Activated CD8-positive, alpha-beta memory T cell treated with anti-CD3 and anti-CD28 coated beads for 4 hours (primary cell): ENCODE data around the gene FTCD.
"Not testable (repeated sequence)": the region's sequence is repeated elsewhere in the genome, so short reads cannot be mapped to it uniquely, and the experiment has no call there.

Source experiments
- DNase-seq, 2 donors: peaks; one replicate each; pipeline ENCODE4 v3.0.0-alpha.2; 2020; ENCODE audit warnings: low read depth in 2 of 2

Gene FTCD

DNA sequence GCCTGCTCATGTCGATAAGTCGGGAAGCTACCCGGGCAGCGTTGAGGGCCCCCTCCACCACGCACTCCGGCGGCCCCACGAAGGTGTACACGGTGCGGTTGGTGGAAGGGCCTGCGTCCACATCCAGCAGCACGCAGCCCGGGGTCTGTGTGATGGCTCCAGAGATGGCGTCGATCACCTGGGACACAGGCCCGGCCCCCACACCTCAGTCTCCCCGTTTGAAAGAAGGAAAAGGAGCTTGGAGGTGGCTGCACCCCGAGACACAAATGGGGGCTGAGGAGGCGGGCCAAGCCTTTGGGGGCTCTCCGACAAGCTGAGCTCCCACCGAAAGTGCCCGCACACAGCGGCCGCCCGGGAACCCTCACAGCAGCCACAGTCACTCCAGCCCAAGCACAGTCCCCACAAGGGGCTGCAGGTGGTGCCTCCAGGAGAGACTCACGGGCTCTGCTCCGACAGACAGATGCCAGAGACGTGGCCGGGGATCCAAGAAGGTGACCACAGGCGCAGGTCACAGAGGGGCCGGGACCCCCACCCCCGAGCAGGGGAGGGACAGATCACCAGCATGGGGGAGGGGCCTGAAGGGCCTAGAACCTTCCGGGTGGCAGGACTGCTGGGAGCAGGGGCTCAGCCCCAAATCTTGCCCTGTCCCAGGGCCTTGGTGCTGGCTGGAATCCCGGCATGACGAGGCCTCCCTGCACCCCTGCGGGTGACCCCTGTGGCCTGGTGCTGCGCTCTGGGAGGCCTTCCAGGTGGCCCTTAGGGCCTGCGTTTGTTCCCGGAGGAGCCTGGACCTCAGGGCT is 1.0 kb downstream of the FTCD start:
- no peak for DNase-seq

DNA sequence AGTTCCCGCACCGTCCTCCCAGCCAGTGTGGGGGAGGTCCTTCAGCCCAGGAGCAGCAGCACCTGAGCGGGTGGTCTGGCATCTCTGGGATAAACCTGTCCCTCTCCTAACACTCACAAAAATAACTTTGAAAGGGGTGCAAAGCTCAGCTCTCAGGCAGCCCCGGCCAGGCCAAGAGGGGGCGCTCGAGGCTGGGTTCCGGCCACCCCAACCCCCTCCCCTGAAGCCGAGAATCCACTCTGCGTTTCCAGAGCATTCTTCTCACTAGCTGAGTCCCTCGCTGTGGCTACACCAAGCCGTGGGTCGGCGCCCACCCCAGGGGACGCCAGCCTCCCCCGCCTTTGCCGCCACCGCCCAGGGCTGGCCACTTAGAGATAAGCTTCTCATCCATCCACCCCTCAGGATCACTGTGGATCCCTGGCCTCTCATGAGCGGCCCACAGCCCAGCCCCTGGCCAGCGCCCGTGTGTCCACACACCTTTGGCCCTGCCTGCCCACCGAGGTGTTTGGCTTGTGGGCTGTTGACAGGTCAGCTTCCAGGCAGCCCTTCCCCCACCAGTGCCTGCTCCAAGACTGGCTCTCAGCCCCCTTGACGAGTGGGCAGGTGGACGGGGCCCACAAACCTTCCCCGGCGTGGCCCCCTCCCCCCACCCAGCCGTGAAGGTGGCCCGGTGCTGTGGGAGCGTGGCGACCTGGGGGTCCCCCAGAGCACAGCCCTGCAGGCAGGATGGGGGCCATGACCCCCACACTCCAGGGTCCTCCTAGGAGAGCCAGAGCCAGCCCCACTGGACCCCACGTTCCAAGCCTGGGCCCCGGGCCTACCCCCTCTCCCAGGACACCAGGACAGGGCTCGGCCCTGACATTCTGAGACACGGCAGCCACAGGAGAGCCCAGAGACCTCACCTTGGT is 1.9 kb downstream of the FTCD start:
- DNase-seq = peak in 1 of 2 donors; percentile 13

DNA sequence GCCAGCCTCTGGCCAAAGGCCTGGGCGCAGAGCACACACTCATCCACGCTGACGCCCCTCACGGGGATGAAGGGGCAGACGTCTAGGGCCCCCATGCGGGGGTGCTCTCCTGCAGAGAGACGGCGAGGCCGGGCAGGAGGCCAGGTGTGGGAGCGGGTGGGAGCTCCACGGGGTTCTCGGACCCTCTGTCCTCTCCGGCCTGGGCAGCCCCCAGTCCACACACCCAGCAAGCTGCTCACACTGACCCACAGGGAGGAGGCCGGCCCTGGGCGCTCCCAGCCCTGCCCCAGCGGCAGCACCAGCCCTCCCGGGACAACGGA is 2.5 kb downstream of the FTCD start:
- DNase-seq = no peak

DNA sequence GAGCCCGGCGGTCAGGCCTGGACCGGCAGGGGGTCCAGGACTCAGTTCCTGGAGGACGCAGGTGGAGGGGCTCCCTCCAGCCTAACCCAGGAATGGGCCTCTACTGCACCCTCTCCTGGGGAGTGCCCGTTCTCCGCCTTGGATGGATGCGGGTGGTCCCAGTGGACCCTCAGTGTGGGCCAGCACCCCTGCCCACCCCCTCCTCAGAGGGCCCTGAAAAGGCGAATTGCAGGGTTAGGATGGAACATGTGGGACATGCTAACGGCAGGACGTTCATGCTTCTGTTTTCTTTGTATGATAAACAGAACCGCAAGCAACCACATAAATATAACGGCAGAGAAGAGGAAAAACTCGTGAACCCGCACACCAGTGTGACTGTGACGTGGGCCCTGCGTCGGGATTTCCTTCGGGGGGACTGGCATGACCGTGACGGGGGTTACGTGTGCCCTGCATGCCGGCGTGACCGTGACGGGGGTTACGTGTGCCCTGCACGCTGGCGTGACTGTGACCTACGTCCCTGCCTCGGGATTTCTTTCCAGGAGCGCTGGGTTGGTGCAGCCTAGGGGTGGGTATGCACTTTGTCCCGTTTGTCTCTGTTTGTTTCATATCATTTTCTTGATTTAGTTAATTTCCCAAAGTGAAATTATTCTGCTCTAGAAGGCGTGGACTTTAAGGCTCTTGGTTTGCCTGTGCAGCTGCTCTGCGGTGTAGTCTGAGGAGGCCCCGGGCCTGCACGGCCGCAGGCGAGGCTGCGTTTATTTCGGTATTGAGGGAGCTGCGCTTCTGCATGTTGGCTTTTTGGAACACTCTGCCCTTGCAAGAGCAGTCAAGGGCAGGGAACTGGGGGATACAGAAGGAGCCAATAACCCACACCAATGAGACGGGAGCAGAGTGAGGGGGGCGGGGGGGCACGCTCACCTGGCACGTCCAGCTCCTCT is 3.1 kb downstream of the FTCD start:
- no peak for DNase-seq

DNA sequence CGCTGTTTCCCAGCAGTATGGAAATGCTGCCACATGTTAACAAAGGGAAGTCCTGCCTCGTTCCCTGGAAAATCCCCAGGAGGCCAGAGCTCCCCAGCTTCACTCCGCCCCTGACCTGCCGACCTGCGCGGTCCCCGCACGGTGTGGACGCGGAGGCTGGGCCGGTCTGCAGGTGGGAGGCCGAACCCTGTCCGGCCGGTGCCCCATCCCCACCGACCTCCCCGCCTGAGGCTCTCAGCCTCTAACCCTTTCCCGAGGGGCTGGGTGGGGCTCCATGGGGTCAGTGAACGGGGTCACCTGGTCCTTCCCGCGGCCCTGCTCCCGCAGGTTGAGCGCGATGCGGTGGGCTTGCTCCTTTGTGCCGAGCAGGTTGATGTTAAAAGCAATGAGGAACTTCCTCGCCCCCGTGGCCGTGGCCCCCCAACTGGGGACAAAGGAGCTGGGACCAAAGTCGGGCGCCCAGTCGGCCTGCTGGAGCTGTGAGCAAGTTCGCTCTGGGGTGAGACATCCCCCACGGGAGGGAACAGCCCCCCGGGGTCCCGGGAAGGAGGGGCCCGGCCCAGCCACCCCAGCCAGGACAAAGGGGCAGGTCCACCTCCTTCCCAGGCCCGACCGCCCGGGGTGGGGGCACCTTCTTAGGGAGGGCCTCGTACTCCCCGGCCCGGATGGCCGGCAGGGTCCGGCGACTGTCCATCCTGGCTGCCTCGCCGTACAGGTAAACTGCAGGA is 4.0 kb downstream of the FTCD start:
- no peak for DNase-seq

DNA sequence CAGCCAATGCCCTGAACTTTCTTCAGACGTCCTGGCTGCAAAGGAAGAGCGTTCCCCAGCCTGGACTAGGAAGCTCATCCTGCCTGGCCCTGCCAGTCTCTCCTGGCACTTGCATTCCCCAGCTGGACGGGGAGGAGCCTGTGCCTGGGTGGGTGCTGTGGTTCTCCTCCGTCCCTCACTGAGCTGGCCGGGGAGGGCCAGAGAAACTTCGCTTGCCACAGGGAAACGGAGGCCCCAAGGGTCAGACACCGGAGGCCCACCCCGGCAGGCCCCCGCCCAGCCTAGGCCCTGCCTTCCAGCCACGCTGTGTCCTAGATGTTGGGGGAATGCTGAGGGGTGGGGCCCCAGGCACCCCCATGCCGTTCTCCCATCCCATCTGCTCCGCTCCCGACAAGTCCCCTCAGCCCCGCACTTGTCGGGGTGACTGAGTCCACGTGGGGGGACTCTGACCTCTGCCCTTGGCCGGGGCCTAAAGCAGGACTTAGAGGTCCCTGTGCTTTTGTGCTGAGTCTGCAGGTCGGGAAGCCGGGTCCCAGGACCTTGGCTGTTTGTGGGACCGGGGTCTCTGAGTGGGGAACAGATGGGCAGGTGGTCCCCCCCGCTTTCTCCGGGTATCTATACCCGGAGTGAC is 4.8 kb downstream of the FTCD start:
- no peak for DNase-seq

DNA sequence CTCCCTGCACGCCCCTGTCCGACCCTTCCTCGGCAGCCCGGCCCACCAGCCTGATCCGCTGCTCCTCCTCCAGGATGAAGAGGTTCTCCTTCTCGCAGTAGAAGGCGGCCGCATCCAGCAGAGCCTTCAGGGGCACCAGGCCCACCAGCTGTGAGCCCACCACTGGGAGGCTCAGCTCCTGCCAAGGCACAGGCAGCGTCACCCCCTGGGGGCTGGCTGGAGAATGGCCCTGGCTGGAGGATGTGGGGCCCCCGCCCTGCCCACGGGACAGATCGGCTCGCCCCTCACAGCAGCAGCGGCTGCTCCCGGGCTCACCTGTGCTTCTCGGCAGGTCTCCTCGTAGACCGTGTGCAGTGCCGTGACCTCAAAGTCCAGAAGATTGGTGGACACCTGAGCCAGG is 5.3 kb downstream of the FTCD start:
- no peak for DNase-seq

DNA sequence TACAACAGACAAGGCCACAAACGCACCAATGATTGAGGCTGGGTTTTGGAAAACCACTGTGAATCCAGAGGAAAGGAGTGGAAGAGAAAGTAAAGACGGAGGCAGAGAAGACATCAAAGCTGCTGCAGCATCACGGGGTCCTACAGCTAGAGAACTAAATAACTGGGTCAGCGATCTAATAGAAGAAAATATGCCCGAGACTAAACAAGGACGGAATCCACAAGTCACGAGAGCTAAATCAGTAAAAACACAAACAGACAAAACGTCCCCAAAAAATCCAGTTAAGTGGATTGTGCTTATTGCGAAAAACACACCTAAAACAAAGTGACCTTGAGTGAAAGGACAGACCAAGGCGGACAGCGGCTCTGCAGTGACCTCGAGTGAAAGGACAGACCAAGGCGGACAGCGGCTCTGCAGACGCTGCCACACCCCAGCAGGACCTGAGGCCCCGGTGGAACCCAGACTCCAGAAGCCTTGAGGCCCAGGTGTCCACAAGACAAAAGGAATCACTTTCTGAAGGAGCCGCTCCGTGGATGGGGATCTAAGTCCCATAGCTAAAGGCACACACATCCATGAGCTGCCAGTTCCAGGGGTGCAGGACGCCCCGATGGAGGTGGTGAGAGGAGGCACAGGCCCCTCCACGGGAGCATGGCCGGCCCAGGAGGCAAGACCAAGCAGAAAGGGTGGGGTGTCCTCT is 6.0 kb downstream of the FTCD start:
- DNase-seq = no peak

DNA sequence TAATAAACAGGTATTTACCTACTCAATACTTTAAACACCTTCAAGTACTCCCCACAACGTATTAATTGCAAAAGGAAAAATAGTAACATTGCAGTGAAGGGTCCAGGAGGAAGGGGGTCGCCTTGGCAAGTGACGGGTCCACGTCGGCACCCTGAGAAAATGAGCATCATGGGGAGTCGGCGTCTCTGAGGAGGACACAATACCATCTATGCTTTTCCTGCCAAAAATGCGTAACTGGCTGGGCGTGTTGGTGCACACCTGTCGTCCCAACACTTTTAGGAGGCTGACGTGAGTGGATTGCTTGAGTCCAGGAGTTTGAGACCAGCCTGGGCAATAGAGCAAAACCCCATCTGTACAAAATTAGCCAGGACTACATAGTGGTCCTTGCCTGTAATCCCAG is 7.3 kb downstream of the FTCD start:
- DNase-seq = no peak

DNA sequence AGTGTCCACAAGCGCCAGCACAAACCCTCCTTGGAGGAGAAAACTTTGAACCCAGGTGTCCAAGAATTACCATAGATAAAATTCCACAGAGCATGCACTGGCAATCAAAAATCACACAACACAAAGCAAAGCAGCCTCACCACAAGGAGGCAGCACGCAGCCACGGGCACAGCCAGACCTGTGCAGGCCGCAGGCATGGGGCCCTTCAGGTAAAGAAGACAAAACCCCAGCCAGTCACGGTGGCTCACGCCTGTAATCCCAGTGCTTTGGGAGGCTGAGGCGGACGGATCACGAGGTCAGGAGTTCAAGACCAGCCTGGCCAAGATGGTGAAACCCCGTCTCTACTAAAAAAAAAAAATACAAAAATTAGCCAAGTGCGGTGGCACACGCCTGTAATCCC is 8.0 kb downstream of the FTCD start:
- not testable (repeated sequence) for DNase-seq

DNA sequence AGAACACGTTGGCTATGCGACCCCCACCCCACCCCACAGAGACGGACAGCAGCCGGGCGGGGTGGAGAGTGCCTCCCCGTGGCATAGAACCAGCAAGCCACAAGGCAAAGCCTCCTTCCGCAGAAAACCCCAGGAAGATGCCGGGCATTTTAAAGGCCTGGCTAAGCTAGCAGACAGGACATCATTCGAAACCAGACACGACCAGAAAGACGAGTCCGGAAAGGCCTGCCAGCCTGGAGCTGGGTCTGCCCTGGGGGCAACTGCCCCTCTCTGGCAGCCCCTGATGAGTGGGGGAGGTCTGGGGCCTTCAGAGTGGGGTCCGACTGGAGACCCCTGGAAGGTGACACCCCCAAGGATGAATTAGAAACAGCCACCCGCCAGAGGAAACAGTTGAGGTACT is 8.5 kb downstream of the FTCD start:
- DNase-seq = no peak

DNA sequence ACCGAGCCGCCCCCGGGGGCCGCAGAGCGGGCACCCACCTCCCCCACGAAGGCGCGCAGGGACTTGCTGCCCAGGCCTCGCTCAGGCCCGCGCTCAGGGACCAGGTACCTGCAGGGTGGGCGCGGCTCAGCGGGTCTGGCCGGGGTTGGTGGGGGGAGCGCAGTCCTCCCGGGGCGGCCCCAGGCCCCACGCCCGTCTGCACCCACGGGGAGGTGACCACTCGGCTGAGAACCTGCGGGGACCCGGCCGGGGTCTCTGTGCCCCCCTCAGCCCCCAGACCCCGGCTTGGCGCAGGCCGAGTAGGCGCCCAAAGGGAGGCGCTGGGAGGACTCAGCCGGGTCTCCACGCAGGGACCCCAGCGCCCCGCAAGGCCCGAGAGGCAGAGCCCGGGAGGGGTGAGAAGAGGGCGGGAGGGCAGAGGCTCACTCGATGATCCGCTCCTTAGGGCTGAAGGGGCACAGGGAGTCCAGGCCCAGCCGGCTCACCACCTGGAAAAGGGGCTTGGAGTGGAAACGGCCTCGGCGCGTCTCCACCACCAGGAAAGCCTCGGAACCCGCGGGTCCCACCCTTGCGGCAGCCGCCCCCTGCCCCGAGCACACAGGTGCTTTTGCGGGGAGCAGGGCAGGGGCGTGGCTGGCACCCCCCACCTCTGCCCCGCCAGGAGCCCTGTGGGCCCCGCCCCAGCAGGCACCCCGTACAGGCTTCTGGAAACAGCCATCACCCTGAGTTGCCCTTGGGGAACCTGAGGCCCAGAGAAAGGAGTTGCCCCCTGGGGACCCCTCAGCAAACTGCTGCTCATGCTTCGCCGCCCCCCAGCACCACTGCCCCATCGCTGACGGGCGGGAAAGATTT is 9.3 kb downstream of the FTCD start:
- no peak for DNase-seq

DNA sequence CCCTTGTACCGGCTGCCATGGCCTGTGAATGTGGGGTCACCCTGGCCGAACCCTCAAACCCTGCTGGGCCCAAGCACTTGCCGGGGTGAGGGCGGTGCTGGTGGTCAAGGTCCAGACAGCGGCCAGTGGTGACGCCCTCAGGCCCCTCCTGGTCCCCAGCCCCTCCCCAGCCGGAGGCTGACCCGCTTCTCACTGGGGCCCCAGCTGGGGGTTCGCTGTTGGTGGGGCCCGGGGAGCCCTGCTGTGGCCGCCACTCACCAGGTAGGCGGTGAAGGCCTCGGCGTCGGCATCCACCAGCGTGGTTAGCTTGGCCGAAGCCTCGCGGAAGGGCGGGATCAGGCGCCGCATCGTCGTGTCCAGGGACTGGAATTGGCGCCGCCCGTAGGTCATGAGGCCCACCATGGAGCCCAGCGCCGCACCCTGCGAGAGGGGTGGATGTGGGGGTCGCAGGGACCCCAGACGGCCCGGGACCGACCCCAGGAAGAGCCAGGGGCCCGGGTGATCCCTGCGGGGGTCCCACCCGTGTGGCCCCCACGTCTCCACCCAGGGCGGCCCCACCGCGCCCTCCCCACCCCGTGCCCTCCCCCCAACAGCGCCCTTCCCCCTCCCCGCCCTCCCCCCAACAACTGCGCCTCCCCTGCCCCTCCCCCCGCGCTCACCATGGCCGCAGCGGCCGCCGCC is 10.1 kb downstream of the FTCD start:
- DNase-seq = no peak

DNA sequence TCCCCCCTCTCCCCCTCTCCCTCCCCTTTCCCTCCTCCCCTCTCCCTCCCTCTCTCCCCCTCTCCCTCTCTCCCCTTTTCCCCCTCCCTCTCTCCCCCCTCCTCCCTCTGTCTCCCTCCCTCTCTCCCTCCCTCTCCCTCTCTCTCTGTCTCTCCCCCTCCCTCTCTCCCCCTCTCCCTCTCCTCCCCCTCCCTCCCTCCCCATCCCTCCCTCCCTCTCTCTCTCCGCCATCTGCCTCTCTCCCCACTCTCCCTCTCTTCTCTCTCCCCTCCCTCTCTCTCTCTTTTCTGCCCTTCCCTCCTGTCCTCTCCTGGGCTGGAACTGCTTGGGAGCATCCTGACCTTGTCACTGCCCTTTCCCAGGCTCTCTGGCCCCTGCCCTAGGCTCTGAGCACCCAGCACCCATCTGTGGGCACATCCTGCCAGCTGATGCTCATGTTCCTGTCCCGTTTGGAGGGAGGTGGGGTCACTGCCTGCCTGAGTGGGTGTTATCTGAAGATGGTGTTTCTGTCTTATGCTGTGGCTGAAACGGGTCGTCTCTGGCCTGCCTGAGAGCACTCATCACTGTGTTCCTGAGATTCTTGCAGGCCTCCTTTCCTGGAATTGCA is 10.8 kb downstream of the FTCD start:
- DNase-seq = no peak

DNA sequence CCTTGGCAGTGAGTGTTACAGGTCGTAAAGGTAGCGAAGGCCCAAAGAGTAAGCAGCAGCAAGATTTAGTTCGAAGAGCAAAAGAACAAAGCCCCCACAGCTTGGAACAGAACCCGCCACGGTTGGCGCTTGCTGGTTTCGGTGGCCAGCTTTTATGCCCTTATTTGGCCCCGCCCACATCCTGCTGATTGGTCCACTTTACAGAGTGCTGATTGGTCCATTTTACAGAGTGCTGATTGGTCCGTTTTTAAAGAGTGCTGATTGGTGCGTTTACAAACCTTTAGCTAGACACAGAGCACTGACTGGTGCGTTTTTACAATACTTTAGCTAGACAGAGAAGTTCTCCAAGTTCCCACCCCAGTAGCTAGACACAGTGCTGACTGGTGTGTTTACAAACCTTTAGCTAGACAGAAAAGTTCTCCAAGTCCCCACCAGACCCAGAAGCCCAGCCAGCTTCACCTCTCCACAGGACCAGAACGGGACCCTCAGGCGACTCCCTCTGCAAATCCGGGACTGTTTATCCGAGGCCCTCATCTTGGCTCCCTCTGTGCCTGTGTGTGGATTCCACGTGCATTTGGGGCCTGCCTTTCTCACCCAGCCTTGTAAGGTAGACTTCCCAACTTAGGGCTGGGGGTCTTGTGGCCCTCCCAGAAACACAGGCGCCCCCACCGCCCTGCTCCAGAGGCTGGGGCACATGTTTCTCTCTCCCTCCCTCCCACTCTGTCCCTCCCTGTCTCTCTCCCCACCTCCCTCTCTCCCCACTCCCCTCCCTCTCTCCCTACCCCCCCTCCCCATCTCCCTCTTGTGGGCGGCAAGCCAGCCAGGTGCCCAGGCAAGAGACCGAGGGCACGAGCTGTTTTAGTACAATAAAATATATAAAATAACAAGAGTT is 12.6 kb downstream of the FTCD start:
- no peak for DNase-seq

DNA sequence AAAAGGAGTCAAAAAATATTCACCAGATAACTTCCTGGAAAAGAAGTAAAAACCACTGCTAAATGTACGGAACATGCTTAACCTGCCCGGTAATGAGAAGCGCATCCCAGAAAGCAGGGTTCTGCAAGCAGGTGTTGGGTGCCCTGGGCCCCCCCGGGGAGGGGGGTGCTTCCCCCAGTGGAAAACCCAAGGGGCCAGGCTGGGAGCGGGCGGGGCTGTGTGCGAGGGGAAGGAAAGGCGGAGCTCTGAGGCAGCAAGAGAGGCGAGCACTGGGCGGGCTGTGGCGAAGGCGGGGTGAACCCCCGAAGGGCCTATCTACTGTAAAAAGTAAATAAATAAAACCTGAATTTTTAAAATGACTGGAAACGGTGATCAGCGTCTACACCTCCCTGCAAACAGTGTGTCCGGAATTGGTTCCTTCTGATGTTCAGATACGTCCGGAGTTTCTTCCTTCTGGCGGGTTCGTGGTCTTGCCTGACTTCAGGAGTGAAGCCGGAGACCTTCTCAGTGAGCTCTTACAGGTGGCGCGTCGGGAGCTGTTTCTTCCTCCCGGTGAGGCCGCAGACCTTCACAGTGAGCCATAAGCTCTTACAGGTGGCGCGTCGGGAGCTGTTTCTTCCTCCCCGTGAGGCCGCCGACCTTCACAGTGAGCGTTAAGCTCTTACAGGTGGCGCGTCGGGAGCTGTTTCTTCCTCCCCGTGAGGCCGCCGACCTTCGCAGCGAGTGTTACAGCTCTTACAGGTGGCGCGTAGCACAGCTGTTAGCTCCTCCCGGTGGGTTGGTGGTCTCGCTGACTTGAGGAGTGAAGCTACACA is 13.4 kb downstream of the FTCD start:
- no peak for DNase-seq
